PFSK-1 (cell line): ENCODE results near the gene RABGEF1.

ENCODE experiments used
- POLR2AphosphoS5 ChIP-seq: IDR thresholded peaks from 2 replicates; pipeline ENCODE4 v1.6.1; 2012; ENCODE audit warnings: low read depth, mild to moderate bottlenecking, control low read depth, low read length, moderate library complexity
- SIN3A ChIP-seq: IDR thresholded peaks from 2 replicates; pipeline ENCODE4 v1.6.1; 2012; ENCODE audit warnings: mild to moderate bottlenecking, low read length, moderate library complexity, borderline replicate concordance; ENCODE audit not compliant: insufficient read depth
- TAF1 ChIP-seq: IDR thresholded peaks from 2 replicates; pipeline ENCODE4 v1.6.1; 2012; ENCODE audit warnings: low read length, control low read depth, borderline replicate concordance; ENCODE audit not compliant: insufficient read depth
- TF ChIP-seq, protein P1 (sequence below), 2 experiments: IDR thresholded peaks; 2 replicates each; pipeline versions ENCODE4 v1.6.1 to v1.8.0; 2011 to 2012; ENCODE audit warnings: low read depth in 2 of 2, low read length in 2 of 2, control low read depth in 1 of 2, inconsistent platforms in 1 of 2, mild to moderate bottlenecking in 1 of 2, moderate library complexity in 1 of 2; ENCODE audit not compliant: insufficient read depth in 1 of 2

DNA sequence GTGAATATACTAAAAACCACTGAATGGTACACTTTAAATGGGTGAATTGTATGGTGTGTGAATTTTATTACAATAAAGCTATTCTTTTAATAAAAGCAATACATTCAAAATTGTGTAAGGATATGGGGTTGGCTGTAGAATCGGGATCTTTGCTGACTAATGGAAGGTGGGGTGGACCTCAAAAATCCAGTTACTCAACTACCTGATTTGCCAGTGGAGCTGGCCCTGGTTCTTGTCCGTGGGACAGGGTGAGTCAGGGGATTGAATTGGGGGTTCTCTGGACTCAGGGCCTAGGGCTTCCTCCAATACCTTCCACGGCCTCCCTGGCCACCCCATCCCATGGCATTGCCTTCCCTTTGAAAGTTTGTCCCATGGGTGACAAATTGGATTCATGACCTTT lies 13.5 kb upstream of the RABGEF1 start:
- TF ChIP-seq TAF1 (no peak), POLR2AphosphoS5 (no peak), SIN3A (no peak)
- TF ChIP-seq, protein P1, sequence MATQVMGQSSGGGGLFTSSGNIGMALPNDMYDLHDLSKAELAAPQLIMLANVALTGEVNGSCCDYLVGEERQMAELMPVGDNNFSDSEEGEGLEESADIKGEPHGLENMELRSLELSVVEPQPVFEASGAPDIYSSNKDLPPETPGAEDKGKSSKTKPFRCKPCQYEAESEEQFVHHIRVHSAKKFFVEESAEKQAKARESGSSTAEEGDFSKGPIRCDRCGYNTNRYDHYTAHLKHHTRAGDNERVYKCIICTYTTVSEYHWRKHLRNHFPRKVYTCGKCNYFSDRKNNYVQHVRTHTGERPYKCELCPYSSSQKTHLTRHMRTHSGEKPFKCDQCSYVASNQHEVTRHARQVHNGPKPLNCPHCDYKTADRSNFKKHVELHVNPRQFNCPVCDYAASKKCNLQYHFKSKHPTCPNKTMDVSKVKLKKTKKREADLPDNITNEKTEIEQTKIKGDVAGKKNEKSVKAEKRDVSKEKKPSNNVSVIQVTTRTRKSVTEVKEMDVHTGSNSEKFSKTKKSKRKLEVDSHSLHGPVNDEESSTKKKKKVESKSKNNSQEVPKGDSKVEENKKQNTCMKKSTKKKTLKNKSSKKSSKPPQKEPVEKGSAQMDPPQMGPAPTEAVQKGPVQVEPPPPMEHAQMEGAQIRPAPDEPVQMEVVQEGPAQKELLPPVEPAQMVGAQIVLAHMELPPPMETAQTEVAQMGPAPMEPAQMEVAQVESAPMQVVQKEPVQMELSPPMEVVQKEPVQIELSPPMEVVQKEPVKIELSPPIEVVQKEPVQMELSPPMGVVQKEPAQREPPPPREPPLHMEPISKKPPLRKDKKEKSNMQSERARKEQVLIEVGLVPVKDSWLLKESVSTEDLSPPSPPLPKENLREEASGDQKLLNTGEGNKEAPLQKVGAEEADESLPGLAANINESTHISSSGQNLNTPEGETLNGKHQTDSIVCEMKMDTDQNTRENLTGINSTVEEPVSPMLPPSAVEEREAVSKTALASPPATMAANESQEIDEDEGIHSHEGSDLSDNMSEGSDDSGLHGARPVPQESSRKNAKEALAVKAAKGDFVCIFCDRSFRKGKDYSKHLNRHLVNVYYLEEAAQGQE (IDR thresholded peaks at IDR 0.05; ENCODE audit: insufficient read depth in 1 of 2, low read depth in 2 of 2, low read length in 2 of 2) = no peak
